Spleen (tissue), 7 donors: Measurements from ENCODE around the gene DRICH1.

Experiments
- POLR2A ChIP-seq, 3 donors: fragments of 450-650 bp; IDR thresholded peaks; one replicate each; pipeline ENCODE4 v1.5.1; 2017; ENCODE audit warnings: antibody characterized with exemption in 3 of 3, mild to moderate bottlenecking in 1 of 3
- POLR2AphosphoS5 ChIP-seq, 3 donors: sonication (generic); formaldehyde crosslinking; IDR thresholded peaks; one replicate each; pipeline ENCODE4 v1.5.1; 2017; ENCODE audit warnings: antibody characterized with exemption in 3 of 3
- TF ChIP-seq, protein P1 (sequence below), 11 experiments: fragments of 200-600 bp in 7 of 11; fragments of 450-650 bp in 4 of 11; sonication (generic) in 4 of 11; IDR thresholded peaks in 8 of 11; conservative IDR thresholded peaks in 3 of 11; 1 replicate in 7 of 11; 2 replicates in 4 of 11; pipeline versions ENCODE4 v1.4.0 to v1.8.0; 2016 to 2021; ENCODE audit warnings: antibody characterized with exemption in 11 of 11, inconsistent platforms in 4 of 11, mild to moderate bottlenecking in 1 of 11
- donor health status: DM: no; HTN: no; CAD: no; lungs with moderate emphysema.
- donor health status: DM: no; HTN: no; CAD: no.
- donor health status: DM: no; HTN: no; CAD: no.

DNA sequence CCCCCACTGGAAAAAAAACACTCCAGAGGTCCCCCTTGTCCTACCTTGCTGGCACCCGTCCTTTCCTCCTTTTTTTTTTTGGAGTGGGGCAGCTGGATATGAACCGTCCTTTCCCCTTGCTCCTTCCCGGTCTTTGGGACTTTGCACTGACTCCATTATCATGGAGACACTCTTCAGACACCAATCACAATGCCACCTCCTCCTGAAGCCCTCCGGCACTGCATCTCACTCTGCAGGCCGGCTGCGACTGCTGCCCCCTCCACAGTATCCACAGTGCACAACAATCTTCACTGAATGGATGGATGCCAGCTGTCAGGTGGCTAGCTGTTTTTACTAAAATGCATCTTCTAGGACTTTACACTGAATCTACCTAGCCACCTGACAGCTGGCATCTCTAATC is 46.0 kb upstream of the DRICH1 start:
- TF ChIP-seq, protein P1, sequence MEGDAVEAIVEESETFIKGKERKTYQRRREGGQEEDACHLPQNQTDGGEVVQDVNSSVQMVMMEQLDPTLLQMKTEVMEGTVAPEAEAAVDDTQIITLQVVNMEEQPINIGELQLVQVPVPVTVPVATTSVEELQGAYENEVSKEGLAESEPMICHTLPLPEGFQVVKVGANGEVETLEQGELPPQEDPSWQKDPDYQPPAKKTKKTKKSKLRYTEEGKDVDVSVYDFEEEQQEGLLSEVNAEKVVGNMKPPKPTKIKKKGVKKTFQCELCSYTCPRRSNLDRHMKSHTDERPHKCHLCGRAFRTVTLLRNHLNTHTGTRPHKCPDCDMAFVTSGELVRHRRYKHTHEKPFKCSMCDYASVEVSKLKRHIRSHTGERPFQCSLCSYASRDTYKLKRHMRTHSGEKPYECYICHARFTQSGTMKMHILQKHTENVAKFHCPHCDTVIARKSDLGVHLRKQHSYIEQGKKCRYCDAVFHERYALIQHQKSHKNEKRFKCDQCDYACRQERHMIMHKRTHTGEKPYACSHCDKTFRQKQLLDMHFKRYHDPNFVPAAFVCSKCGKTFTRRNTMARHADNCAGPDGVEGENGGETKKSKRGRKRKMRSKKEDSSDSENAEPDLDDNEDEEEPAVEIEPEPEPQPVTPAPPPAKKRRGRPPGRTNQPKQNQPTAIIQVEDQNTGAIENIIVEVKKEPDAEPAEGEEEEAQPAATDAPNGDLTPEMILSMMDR (IDR thresholded peaks at IDR 0.05 in 8 of 11, conservative IDR thresholded peaks at IDR 0.05 in 3 of 11): no peak
- no peak for TF ChIP-seq POLR2A (IDR thresholded peaks at IDR 0.05)
- no peak for TF ChIP-seq POLR2AphosphoS5 (IDR thresholded peaks at IDR 0.05)
